H1 (cell line): Measurements from ENCODE around the gene LCE1D. TPM values are rescaled to one million over a fixed set of nuclear protein-coding genes. Genes with fewer than 3 reads are reported as not detected.

ENCODE experiments used
- BRCA1 ChIP-seq: IDR thresholded peaks from 2 replicates; pipeline ENCODE4 v1.6.1; 2012; ENCODE audit warnings: low read depth, low read length, improper control_type of control experiment
- HDAC2 ChIP-seq, 2 experiments: fragments of 300-600 bp in 1 of 2; sonication (generic) in 1 of 2; IDR thresholded peaks; 2 replicates each; pipeline ENCODE4 v1.6.1; 2011 to 2012; ENCODE audit warnings: low read depth in 2 of 2, low read length in 2 of 2, mild to moderate bottlenecking in 2 of 2, moderate library complexity in 2 of 2, borderline replicate concordance in 1 of 2, inconsistent platforms in 1 of 2
- KDM1A ChIP-seq: fragments of 200-600, 300-600 bp; sonication (generic); IDR thresholded peaks from 2 replicates; pipeline ENCODE4 v1.7.1; 2016; ENCODE audit warnings: mild to moderate bottlenecking, low read length, borderline replicate concordance
- NRF1 ChIP-seq: IDR thresholded peaks from 2 replicates; pipeline ENCODE4 v1.6.1; 2011; ENCODE audit warnings: mild to moderate bottlenecking, low read depth, low read length, improper control_type of control experiment
- SIX5 ChIP-seq: IDR thresholded peaks from 2 replicates; pipeline ENCODE4 v1.6.1; 2011; ENCODE audit warnings: mild to moderate bottlenecking, low read depth, low read length
- SRF ChIP-seq: IDR thresholded peaks from 2 replicates; pipeline ENCODE4 v1.6.1; 2011; ENCODE audit warnings: mild to moderate bottlenecking, low read depth, low read length, moderate library complexity
- TCF12 ChIP-seq: IDR thresholded peaks from 2 replicates; pipeline ENCODE4 v1.6.1; 2011; ENCODE audit warnings: low read depth, mild to moderate bottlenecking, low read length
- polyA plus RNA-seq, 7 experiments: library from polyadenylated mRNA; depleted of rRNA in 3 of 7; stranded (reverse) in 5 of 7; unstranded in 2 of 7; fragments of >200 nt in 5 of 7; fragments of 200-250 nt in 2 of 7; gene quantifications; 1 replicate in 5 of 7; 2 replicates in 1 of 7; 4 replicates in 1 of 7; pipeline versions ENCODE4 v1.2.1 to v1.2.3, GENCODE V29; 2011 to 2013; ENCODE audit warnings: missing spikeins in 2 of 7, mixed read lengths in 2 of 7
- total RNA-seq: library from RNA; stranded (reverse); fragmentation: NEBNext Ultra II Directional; extraction: Animal tissue kit (Norgen Biotek cat#: 25700); gene quantifications from 2 replicates; pipeline ENCODE4 v1.2.1, GENCODE V29; 2021
- TF ChIP-seq, protein P1 (sequence below): fragments of 300-600 bp; sonication (generic); IDR thresholded peaks from 2 replicates; pipeline ENCODE4 v1.7.1; 2012; ENCODE audit warnings: low read length, moderate library complexity, mild to moderate bottlenecking, inconsistent platforms; ENCODE audit not compliant: insufficient replicate concordance
- TF ChIP-seq, protein P2 (sequence below): IDR thresholded peaks from 2 replicates; pipeline ENCODE4 v1.6.1; 2012; ENCODE audit warnings: low read length, inconsistent platforms

LCE1D gene
- total and polyA plus RNA-seq, 2 of the 8 experiments (the other 6 are each of a cell fraction or from before 2014, with no cell fraction given), result not detected

DNA sequence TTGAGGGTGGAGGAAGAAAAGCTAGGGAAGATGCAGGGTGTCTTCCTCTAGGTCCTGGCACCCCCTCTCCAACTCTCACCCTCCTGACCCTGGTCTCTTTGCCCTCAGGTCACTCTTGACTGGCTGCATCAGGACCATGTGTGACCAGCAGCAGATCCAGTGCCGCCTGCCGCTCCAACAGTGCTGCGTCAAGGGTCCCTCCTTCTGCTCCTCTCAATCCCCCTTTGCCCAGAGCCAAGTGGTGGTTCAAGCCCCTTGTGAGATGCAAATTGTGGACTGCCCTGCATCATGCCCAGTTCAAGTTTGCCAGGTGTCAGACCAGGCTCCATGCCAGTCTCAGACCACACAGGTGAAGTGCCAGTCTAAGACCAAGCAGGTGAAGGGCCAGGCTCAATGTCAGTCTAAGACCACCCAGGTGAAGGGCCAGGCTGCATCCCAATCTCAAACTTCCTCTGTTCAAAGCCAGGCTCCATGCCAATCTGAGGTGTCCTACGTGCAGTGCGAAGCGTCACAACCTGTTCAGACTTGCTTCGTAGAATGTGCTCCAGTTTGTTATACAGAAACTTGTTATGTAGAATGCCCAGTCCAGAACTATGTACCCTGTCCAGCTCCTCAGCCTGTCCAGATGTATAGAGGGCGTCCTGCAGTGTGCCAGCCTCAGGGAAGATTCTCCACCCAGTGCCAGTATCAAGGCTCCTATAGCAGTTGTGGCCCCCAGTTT, 36.9 kb upstream of the LCE1D start (continued):
- TF ChIP-seq, protein P1, sequence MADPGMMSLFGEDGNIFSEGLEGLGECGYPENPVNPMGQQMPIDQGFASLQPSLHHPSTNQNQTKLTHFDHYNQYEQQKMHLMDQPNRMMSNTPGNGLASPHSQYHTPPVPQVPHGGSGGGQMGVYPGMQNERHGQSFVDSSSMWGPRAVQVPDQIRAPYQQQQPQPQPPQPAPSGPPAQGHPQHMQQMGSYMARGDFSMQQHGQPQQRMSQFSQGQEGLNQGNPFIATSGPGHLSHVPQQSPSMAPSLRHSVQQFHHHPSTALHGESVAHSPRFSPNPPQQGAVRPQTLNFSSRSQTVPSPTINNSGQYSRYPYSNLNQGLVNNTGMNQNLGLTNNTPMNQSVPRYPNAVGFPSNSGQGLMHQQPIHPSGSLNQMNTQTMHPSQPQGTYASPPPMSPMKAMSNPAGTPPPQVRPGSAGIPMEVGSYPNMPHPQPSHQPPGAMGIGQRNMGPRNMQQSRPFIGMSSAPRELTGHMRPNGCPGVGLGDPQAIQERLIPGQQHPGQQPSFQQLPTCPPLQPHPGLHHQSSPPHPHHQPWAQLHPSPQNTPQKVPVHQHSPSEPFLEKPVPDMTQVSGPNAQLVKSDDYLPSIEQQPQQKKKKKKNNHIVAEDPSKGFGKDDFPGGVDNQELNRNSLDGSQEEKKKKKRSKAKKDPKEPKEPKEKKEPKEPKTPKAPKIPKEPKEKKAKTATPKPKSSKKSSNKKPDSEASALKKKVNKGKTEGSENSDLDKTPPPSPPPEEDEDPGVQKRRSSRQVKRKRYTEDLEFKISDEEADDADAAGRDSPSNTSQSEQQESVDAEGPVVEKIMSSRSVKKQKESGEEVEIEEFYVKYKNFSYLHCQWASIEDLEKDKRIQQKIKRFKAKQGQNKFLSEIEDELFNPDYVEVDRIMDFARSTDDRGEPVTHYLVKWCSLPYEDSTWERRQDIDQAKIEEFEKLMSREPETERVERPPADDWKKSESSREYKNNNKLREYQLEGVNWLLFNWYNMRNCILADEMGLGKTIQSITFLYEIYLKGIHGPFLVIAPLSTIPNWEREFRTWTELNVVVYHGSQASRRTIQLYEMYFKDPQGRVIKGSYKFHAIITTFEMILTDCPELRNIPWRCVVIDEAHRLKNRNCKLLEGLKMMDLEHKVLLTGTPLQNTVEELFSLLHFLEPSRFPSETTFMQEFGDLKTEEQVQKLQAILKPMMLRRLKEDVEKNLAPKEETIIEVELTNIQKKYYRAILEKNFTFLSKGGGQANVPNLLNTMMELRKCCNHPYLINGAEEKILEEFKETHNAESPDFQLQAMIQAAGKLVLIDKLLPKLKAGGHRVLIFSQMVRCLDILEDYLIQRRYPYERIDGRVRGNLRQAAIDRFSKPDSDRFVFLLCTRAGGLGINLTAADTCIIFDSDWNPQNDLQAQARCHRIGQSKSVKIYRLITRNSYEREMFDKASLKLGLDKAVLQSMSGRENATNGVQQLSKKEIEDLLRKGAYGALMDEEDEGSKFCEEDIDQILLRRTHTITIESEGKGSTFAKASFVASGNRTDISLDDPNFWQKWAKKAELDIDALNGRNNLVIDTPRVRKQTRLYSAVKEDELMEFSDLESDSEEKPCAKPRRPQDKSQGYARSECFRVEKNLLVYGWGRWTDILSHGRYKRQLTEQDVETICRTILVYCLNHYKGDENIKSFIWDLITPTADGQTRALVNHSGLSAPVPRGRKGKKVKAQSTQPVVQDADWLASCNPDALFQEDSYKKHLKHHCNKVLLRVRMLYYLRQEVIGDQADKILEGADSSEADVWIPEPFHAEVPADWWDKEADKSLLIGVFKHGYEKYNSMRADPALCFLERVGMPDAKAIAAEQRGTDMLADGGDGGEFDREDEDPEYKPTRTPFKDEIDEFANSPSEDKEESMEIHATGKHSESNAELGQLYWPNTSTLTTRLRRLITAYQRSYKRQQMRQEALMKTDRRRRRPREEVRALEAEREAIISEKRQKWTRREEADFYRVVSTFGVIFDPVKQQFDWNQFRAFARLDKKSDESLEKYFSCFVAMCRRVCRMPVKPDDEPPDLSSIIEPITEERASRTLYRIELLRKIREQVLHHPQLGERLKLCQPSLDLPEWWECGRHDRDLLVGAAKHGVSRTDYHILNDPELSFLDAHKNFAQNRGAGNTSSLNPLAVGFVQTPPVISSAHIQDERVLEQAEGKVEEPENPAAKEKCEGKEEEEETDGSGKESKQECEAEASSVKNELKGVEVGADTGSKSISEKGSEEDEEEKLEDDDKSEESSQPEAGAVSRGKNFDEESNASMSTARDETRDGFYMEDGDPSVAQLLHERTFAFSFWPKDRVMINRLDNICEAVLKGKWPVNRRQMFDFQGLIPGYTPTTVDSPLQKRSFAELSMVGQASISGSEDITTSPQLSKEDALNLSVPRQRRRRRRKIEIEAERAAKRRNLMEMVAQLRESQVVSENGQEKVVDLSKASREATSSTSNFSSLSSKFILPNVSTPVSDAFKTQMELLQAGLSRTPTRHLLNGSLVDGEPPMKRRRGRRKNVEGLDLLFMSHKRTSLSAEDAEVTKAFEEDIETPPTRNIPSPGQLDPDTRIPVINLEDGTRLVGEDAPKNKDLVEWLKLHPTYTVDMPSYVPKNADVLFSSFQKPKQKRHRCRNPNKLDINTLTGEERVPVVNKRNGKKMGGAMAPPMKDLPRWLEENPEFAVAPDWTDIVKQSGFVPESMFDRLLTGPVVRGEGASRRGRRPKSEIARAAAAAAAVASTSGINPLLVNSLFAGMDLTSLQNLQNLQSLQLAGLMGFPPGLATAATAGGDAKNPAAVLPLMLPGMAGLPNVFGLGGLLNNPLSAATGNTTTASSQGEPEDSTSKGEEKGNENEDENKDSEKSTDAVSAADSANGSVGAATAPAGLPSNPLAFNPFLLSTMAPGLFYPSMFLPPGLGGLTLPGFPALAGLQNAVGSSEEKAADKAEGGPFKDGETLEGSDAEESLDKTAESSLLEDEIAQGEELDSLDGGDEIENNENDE, result no peak
- TF ChIP-seq SIX5, result no peak
- no peak for TF ChIP-seq NRF1
- no peak for TF ChIP-seq BRCA1
- TF ChIP-seq, protein P2, sequence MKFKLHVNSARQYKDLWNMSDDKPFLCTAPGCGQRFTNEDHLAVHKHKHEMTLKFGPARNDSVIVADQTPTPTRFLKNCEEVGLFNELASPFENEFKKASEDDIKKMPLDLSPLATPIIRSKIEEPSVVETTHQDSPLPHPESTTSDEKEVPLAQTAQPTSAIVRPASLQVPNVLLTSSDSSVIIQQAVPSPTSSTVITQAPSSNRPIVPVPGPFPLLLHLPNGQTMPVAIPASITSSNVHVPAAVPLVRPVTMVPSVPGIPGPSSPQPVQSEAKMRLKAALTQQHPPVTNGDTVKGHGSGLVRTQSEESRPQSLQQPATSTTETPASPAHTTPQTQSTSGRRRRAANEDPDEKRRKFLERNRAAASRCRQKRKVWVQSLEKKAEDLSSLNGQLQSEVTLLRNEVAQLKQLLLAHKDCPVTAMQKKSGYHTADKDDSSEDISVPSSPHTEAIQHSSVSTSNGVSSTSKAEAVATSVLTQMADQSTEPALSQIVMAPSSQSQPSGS, result no peak
- TF ChIP-seq TCF12, result no peak
- no peak for TF ChIP-seq SRF
- no peak for TF ChIP-seq KDM1A
- TF ChIP-seq HDAC2 (IDR thresholded peaks at IDR 0.05; ENCODE audit: borderline replicate concordance in 1 of 2, low read depth in 2 of 2, low read length in 2 of 2), result no peak
